Adrenal gland (tissue), 5 donors: ENCODE results near the gene GK.

Experiments
- POLR2A ChIP-seq, 2 donors: fragments of 450-650 bp; IDR thresholded peaks; one replicate each; pipeline ENCODE4 v1.6.1; 2017; ENCODE audit warnings: antibody characterized with exemption in 2 of 2, mild to moderate bottlenecking in 2 of 2, moderate library complexity in 1 of 2
- TF ChIP-seq, protein P1 (sequence below), 6 experiments: fragments of 450-650 bp in 4 of 6; fragments of 200-600 bp in 2 of 6; sonication (generic) in 1 of 6; IDR thresholded peaks; 1 replicate in 5 of 6; 2 replicates in 1 of 6; pipeline versions ENCODE4 v1.5.1 to v1.8.0; 2016 to 2021; ENCODE audit warnings: antibody characterized with exemption in 6 of 6, mild to moderate bottlenecking in 2 of 6, moderate library complexity in 1 of 6
- donor health status: DM: no; HTN: no; CAD: no.

DNA sequence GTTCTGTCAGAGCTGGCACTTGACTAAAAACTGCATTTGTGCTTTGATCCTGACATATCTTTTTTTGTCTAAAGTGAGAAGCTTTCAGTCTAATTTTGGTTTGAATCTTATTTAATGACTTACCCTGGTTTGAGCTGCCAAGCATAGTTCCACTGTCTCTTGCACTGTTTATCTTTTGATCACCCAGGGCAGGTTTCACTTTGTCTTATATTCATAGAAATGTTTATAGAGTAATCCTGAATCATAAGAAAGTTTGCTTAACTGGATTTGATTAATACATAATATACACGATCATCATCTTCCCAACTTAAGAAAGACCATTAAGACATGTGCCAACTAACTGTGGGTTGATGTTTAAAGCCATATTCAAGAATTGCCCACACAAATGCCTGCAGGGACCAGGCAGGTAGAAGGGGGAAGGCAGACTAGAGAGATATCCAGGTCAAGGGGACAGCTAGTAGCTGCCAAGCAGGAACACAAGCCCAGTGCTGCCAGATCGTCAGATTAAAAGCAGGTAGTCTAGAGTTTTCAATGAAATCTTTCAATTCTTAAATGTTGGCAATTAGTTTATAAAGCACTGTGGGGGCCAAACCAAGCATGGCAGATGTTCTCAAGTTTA, 1.9 kb downstream of the GK start:
- TF ChIP-seq, protein P1, sequence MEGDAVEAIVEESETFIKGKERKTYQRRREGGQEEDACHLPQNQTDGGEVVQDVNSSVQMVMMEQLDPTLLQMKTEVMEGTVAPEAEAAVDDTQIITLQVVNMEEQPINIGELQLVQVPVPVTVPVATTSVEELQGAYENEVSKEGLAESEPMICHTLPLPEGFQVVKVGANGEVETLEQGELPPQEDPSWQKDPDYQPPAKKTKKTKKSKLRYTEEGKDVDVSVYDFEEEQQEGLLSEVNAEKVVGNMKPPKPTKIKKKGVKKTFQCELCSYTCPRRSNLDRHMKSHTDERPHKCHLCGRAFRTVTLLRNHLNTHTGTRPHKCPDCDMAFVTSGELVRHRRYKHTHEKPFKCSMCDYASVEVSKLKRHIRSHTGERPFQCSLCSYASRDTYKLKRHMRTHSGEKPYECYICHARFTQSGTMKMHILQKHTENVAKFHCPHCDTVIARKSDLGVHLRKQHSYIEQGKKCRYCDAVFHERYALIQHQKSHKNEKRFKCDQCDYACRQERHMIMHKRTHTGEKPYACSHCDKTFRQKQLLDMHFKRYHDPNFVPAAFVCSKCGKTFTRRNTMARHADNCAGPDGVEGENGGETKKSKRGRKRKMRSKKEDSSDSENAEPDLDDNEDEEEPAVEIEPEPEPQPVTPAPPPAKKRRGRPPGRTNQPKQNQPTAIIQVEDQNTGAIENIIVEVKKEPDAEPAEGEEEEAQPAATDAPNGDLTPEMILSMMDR (IDR thresholded peaks at IDR 0.05), result no peak
- TF ChIP-seq POLR2A (IDR thresholded peaks at IDR 0.05), result no peak
